AG09309 (cell line): ENCODE data around the gene PBX4.

Experiments
- DNase-seq: peaks from one replicate; pipeline ENCODE4 v3.0.0-alpha.2; 2010; ENCODE audit warnings: low read depth
- H3K4me3 ChIP-seq: 2 replicates; pipeline ENCODE4 v1.5.1; 2011; ENCODE audit warnings: mild to moderate bottlenecking, low read depth, low read length, moderate library complexity; ENCODE audit not compliant: control insufficient read depth
- CTCF ChIP-seq: IDR thresholded peaks from 2 replicates; pipeline ENCODE4 v1.5.1; 2011; ENCODE audit warnings: mild to moderate bottlenecking, low read depth, low read length, inconsistent platforms; ENCODE audit not compliant: insufficient read depth, control insufficient read depth; ENCODE audit errors: missing control alignments

PBX4 gene

GRCh38 chr19:19544257-19544953, 74.1 kb downstream of the PBX4 start:
- DNase-seq = no peak
- H3K4me3 ChIP-seq = no peak overlapping the region
- TF ChIP-seq CTCF = no peak

- no peak overlapping the region for H3K4me3 ChIP-seq
- DNase-seq = no peak
- TF ChIP-seq CTCF = no peak
Measured at GRCh38 chr19:19543640-19544039, 74.8 kb downstream of the PBX4 start.

GRCh38 chr19:19543101-19543500, 75.4 kb downstream of the PBX4 start:
- H3K4me3 ChIP-seq = no peak overlapping the region
- no peak for TF ChIP-seq CTCF
- DNase-seq = no peak

- H3K4me3 ChIP-seq = no peak overlapping the region
- TF ChIP-seq CTCF = no peak
- no peak for DNase-seq
Measured at GRCh38 chr19:19542507-19542906, 76.0 kb downstream of the PBX4 start.

GRCh38 chr19:19541616-19542015, 76.9 kb downstream of the PBX4 start:
- TF ChIP-seq CTCF = no peak
- no peak overlapping the region for H3K4me3 ChIP-seq
- DNase-seq = no peak

GRCh38 chr19:19540715-19541515, 77.6 kb downstream of the PBX4 start:
- TF ChIP-seq CTCF = no peak
- H3K4me3 ChIP-seq = no peak overlapping the region
- no peak for DNase-seq
